ENCODE data around the gene MACF1. TPM values are rescaled to one million over a fixed set of nuclear protein-coding genes. Genes with fewer than 3 reads are reported as not detected.

Gene MACF1
- total RNA-seq, 4 donors from 2014 or later, result 210 to 602 (median 573) TPM

- no peaks in the 10 kb centered on the region for H3K9me3 ChIP-seq
- DNase-seq, result peak in 1 of 2 donors; percentile 29
- intact Hi-C loops (cut with DNase I; ENCODE audit: low total_unique reads), result no loop called here
- peaks cover 20 to 27% of the 10 kb centered on the region in 2 donors for H3K4me1 ChIP-seq
- peak overlapping the region; percentile 45 to 81 for H3K4me3 ChIP-seq
- peak overlapping the region; percentile 91 to 93 for H3K27ac ChIP-seq
- peak; percentile 23 to 31 for TF ChIP-seq POLR2A (IDR thresholded peaks at IDR 0.05)
- TF ChIP-seq CTCF (IDR thresholded peaks at IDR 0.05), result no peak
- H3K36me3 ChIP-seq, result no peaks in the 10 kb centered on the region
- H3K27me3 ChIP-seq, result no peaks in the 10 kb centered on the region
Observed at GRCh38 chr1:39407896-39408640, 203.6 kb downstream of the MACF1 start.

DNA sequence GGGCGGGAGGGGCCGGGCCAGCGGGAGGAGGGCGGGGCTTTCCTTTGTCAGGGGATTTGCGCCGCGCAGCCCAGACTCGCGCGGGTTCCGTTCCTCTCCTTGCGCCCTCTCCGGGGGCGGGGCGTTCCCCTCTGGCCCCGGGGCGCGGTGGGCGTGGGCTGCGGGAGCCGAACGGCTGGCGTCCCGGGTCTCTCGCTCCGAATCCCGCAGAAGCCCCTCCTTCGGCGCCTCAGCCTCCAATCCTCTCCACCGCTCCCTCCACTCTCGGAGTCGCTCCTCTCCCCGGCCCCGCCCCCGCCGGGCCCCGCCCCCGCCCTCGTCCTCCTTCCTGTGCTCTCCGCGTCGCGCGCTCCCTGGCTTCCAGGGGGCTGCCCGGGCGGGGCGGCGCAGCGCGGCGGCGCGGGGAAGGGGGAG, 204.2 kb downstream of the MACF1 start:
- peak in 1 of 2 donors; percentile 2 for TF ChIP-seq POLR2A (IDR thresholded peaks at IDR 0.05)
- no peak for TF ChIP-seq CTCF (IDR thresholded peaks at IDR 0.05)
- intact Hi-C loops (cut with DNase I; ENCODE audit: low total_unique reads), result no loop called here
- H3K36me3 ChIP-seq, result no peaks in the 10 kb centered on the region
- peak overlapping the region; percentile 45 to 81 for H3K4me3 ChIP-seq
- no peaks in the 10 kb centered on the region for H3K9me3 ChIP-seq
- peak overlapping the region; percentile 91 to 93 for H3K27ac ChIP-seq
- DNase-seq, result peak; percentile 95 to 97
- no peaks in the 10 kb centered on the region for H3K27me3 ChIP-seq
- H3K4me1 ChIP-seq, result peaks cover 21 to 27% of the 10 kb centered on the region in 2 donors

DNA sequence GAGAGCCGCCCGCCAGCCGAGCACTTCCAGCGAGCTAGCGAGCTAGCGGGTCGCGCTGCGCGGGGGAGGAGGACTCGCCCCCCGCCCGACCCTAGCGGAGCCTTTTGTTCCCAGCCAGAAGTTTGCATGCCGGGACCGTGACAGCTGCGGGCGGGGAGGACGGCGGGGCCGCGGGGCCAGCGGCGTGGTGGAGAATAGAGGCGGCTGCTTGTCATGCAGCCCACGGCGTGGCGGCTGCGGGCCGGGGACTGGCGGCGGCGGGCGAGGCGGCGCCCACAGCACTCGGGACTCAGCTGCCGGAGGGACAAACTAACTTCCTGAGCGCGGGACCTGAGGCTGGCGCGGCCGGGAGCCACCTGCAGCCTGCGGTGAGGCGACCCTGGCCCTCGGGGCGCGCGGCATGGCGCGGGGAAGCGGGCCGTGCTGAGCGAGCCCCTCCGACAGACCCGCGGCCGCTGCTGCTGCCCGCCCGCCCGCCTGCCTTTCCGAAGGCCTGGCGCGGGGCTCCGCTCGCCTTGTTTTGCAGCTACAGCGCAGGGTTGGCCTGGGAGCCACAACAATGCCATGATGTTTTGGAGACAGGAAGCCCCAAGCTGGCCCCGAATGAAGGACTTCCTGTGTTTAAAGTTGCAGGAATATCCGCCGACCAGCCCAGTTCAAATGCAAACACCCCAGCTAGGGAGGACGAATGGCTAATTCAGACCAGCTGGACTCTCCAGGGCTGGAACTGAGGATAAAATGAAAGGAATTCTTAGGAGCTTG, 204.7 kb downstream of the MACF1 start:
- intact Hi-C loops (cut with DNase I; ENCODE audit: low total_unique reads), result no loop called here
- peaks cover 27% of the 10 kb centered on the region in 2 donors for H3K4me1 ChIP-seq
- H3K36me3 ChIP-seq, result no peaks in the 10 kb centered on the region
- no peaks in the 10 kb centered on the region for H3K9me3 ChIP-seq
- peak; percentile 51 to 58 for DNase-seq
- TF ChIP-seq CTCF (IDR thresholded peaks at IDR 0.05), result peak in 2 of 4 experiments; percentile 6 to 38
- TF ChIP-seq POLR2A (IDR thresholded peaks at IDR 0.05), result peak in 1 of 2 donors; percentile 45
- H3K4me3 ChIP-seq, result peak overlapping the region; percentile 45 to 81
- H3K27ac ChIP-seq, result peak overlapping the region; percentile 91 to 93
- H3K27me3 ChIP-seq, result no peaks in the 10 kb centered on the region

GRCh38 chr1:39410915-39411436, 206.5 kb downstream of the MACF1 start:
- H3K4me1 ChIP-seq, result peaks cover 22 to 28% of the 10 kb centered on the region in 2 donors
- peak overlapping the region in 1 of 2 donors; percentile 45 for H3K4me3 ChIP-seq
- TF ChIP-seq CTCF (IDR thresholded peaks at IDR 0.05) (peak; percentile 62 to 78 (median 71)), POLR2A (IDR thresholded peaks at IDR 0.05) (no peak)
- H3K9me3 ChIP-seq, result no peaks in the 10 kb centered on the region
- H3K36me3 ChIP-seq, result no peaks in the 10 kb centered on the region
- no peaks in the 10 kb centered on the region for H3K27me3 ChIP-seq
- peak overlapping the region; percentile 91 to 93 for H3K27ac ChIP-seq
- intact Hi-C loops (cut with DNase I; ENCODE audit: low total_unique reads), result no loop called here
- peak; percentile 82 to 86 for DNase-seq

Measured in uterus (tissue), 4 donors.